ENCODE measurements around the gene RARG.
A peak's percentile ranks its signal among the peaks of the same experiment; 100 is the strongest.

Gene RARG

GRCh38 chr12:53218551-53219291 lies 13.3 kb downstream of the RARG start:
- no peak for DNase-seq (ENCODE audit: low read depth in 1 of 2, low spot score in 1 of 2)
- TF ChIP-seq JUND (IDR thresholded peaks at IDR 0.05; ENCODE audit: low read depth): no peak
- in situ Hi-C loops (cut with HindIII; ENCODE audit: low pct_unique_long_range_greater_than_20kb, low sequenced_read_pairs): no loop called here

DNA sequence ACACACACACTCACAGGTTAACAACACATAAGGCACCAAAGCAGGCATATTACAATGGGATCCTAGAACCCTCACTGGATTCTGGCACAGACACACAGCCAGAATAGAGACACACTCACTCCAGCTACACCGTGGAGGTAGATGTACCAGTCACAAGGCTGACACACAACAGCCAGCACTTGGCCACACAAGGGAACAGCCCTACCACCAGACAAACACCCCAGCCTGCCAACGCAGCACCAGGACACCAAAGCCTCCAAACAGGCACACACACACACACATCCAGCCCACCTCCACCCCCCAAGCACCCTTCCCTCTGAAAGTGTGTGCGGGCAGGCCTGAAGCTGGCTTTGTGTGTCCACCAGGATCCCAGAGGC lies 14.1 kb downstream of the RARG start:
- in situ Hi-C loops (cut with HindIII; ENCODE audit: low pct_unique_long_range_greater_than_20kb, low sequenced_read_pairs): no loop called here
- no peak for TF ChIP-seq JUND (IDR thresholded peaks at IDR 0.05; ENCODE audit: low read depth)
- DNase-seq (ENCODE audit: low read depth in 1 of 2, low spot score in 1 of 2): no peak

- no peak for TF ChIP-seq JUND (IDR thresholded peaks at IDR 0.05; ENCODE audit: low read depth)
- in situ Hi-C loops (cut with HindIII; ENCODE audit: low pct_unique_long_range_greater_than_20kb, low sequenced_read_pairs): no loop called here
- no peak for DNase-seq (ENCODE audit: low read depth in 1 of 2, low spot score in 1 of 2)
Measured at GRCh38 chr12:53217051-53217930, 14.7 kb downstream of the RARG start.

GRCh38 chr12:53215497-53215896 lies 16.5 kb downstream of the RARG start:
- DNase-seq (ENCODE audit: low read depth in 1 of 2, low spot score in 1 of 2): no peak
- in situ Hi-C loops (cut with HindIII; ENCODE audit: low pct_unique_long_range_greater_than_20kb, low sequenced_read_pairs): no loop called here
- TF ChIP-seq JUND (IDR thresholded peaks at IDR 0.05; ENCODE audit: low read depth): no peak

GRCh38 chr12:53214687-53215455 lies 17.1 kb downstream of the RARG start:
- in situ Hi-C loops (cut with HindIII; ENCODE audit: low pct_unique_long_range_greater_than_20kb, low sequenced_read_pairs): no loop called here

DNA sequence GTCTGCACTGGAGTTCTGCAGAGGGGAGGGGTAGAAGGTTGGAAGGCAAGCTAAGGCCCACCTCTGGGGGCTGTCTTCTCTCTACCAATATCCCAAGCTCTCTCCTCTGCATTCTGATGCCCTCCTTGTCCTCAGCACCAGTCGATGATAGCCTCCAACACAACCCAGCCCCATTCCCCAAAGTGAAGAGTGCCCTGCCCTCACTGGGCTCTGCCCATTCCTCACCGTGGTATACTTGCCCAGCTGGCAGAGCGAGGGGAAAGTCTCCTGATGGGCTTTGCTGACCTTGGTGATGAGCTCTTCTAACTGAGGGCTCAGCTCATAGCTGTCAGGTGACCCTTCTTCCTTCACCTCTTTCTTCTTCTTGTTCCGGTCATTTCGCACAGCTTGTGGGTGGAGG lies 17.8 kb downstream of the RARG start:
- TF ChIP-seq JUND (IDR thresholded peaks at IDR 0.05; ENCODE audit: low read depth): no peak
- in situ Hi-C loops (cut with HindIII; ENCODE audit: low pct_unique_long_range_greater_than_20kb, low sequenced_read_pairs): no loop called here
- DNase-seq (ENCODE audit: low read depth in 1 of 2, low spot score in 1 of 2): no peak

More at GRCh38 chr12:53214687-53215455, 17.1 kb downstream of the RARG start:
- DNase-seq (ENCODE audit: low read depth in 1 of 2, low spot score in 1 of 2): no peak
- no peak for TF ChIP-seq JUND (IDR thresholded peaks at IDR 0.05; ENCODE audit: low read depth)

GRCh38 chr12:53213348-53213747 lies 18.7 kb downstream of the RARG start:
- DNase-seq (ENCODE audit: low read depth in 1 of 2, low spot score in 1 of 2): peak; percentile 80 to 89
- in situ Hi-C loops (cut with HindIII; ENCODE audit: low pct_unique_long_range_greater_than_20kb, low sequenced_read_pairs): no loop called here
- TF ChIP-seq JUND (IDR thresholded peaks at IDR 0.05; ENCODE audit: low read depth): no peak

- in situ Hi-C loops (cut with HindIII; ENCODE audit: low pct_unique_long_range_greater_than_20kb, low sequenced_read_pairs): no loop called here
- no peak for TF ChIP-seq JUND (IDR thresholded peaks at IDR 0.05; ENCODE audit: low read depth)
- no peak for DNase-seq (ENCODE audit: low read depth in 1 of 2, low spot score in 1 of 2)
Measured at GRCh38 chr12:53212931-53213330, 19.1 kb downstream of the RARG start.

DNA sequence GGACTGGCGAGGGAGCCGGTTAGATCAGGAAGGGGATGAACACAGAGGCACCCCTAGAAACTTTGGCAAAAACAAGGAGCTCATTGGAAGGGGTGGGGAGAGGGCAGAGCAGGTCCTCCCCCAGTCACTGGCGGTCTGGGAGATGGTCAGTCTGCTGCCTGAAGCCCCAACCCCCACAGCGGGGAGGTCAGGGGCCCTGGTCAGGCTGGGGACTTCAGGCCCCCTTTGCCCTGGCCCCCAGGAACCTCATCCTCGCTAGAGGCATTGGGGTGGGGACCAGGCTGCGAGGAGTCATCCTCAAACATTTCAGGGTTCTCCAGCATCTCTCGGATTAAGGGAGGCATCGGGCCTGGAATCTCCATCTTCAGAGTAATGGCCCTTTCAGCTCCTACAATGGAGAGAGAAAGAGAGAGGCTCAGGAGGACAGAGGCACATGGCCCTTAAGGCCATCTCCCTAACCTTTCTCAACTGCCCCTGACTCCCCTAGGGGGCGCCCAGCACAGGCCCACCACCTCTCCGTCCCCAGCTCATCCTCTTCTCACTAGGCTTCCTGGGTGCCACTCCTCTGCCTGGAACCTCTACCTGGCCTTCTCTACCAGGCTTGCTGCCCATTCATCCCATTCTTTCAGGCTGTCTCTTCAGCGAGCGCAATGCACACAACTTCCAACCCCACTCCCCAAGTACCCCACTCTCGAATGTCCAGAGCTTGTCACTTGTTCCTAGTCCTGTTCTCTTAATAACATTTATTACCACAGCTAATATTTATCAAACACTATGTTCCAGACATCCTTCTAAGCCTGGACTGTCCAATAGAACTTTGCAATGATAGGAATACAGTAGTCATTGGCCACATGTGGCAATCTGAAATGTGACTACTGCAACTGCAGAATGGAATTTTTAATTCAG lies 20.3 kb downstream of the RARG start:
- in situ Hi-C loops (cut with HindIII; ENCODE audit: low pct_unique_long_range_greater_than_20kb, low sequenced_read_pairs): no loop called here
- TF ChIP-seq JUND (IDR thresholded peaks at IDR 0.05; ENCODE audit: low read depth): no peak
- DNase-seq (ENCODE audit: low read depth in 1 of 2, low spot score in 1 of 2): no peak

DNA sequence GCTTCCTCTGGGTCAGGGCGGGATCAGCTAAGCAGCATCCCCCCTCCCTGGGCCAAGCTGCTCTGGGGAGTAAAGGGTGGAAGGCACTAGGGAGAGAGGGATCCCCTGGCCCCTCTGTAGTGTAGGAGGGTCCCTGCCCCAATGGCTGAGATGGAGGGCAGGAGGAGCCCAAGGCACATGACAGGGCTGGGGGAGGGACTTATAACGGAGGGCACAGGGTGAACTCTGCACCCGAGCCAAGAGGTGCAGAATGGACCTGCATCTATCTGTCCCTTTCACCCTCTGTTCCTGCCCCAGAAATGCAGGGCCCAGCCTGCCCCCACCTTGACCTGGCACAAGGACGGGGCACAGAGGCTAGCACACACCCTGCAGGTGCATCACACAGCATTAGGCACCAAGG lies 21.2 kb downstream of the RARG start:
- no peak for DNase-seq (ENCODE audit: low read depth in 1 of 2, low spot score in 1 of 2)
- no peak for TF ChIP-seq JUND (IDR thresholded peaks at IDR 0.05; ENCODE audit: low read depth)
- in situ Hi-C loops (cut with HindIII; ENCODE audit: low pct_unique_long_range_greater_than_20kb, low sequenced_read_pairs): no loop called here

DNA sequence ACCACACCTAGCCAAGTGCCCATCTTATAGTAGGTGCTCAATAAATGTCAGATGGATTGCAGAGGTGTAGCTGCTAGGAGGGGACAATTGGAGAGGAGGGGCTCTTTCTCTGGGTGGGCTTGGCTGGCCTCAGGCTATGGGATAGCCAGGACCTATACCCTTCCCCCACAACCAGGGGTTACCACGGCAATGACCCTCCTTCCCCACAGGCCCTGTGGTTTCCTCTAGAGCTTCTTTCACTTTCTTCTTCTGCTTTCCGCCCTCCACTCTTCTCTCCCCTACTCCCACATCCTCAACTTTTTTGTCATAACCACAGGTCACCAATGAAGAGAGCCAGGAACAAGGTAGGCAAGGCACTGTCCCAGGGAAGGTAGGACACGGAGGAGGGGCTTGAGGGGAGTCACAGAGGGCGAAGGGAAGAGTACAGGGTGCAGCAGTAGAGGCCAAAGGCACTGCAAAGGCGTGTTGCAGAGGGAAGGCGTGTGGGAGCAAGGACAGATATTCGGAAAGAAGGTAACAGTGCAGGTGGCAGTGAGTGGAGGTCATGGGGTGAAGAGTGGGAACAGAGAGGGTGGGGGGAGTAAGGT lies 23.0 kb downstream of the RARG start:
- no peak for TF ChIP-seq JUND (IDR thresholded peaks at IDR 0.05; ENCODE audit: low read depth)
- no peak for DNase-seq (ENCODE audit: low read depth in 1 of 2, low spot score in 1 of 2)
- in situ Hi-C loops (cut with HindIII; ENCODE audit: low pct_unique_long_range_greater_than_20kb, low sequenced_read_pairs): no loop called here

All from T47D (cell line).